Thyroid gland (tissue), 4 donors: Measurements from ENCODE around the gene BRMS1L. TPM values are rescaled to one million over a fixed set of nuclear protein-coding genes. Genes with fewer than 3 reads are reported as not detected.

Source experiments
- DNase-seq, 2 donors: peaks; one replicate each; pipeline ENCODE4 v3.0.0-alpha.2; 2019
- H3K27ac ChIP-seq, 3 donors: fragments of 200-600 bp; sonication (generic); 1 replicate in 2 of 3; 2 replicates in 1 of 3; pipeline ENCODE4 v1.5.1; 2016 to 2019; ENCODE audit warnings: mild to moderate bottlenecking in 1 of 3, moderate library complexity in 1 of 3
- H3K27me3 ChIP-seq: fragments of 200-600 bp; sonication (generic); one replicate; pipeline ENCODE4 v1.5.1; 2019
- H3K36me3 ChIP-seq, 2 donors: fragments of 200-600 bp; sonication (generic); one replicate each; pipeline ENCODE4 v1.5.1; 2016 to 2019
- H3K4me1 ChIP-seq, 2 donors: fragments of 200-600 bp; sonication (generic); one replicate each; pipeline ENCODE4 v1.5.1; 2017 to 2019
- H3K4me3 ChIP-seq, 3 donors: fragments of 200-600 bp; sonication (generic); replicated peaks in 1 of 3; 1 replicate in 2 of 3; 2 replicates in 1 of 3; pipeline ENCODE4 v1.5.1; 2016; ENCODE audit warnings: mild to moderate bottlenecking in 1 of 3
- H3K9me3 ChIP-seq: fragments of 200-600 bp; sonication (generic); one replicate; pipeline ENCODE4 v1.5.1; 2017
- POLR2A ChIP-seq, 2 donors: fragments of 450-650 bp; IDR thresholded peaks; one replicate each; pipeline ENCODE4 v1.6.1; 2017; ENCODE audit warnings: antibody characterized with exemption in 2 of 2, mild to moderate bottlenecking in 2 of 2, moderate library complexity in 1 of 2
- WGBS, 2 donors: methylation state at CpG; one replicate each; pipeline ENCODE4 v1.1.5; 2017; 5-methylcytosine and 5-hydroxymethylcytosine counted together
- intact Hi-C: fragments of 100-400 bp; cut with DNase I; formaldehyde crosslinking; loops from one replicate; pipeline ENCODE4 v1.15.1; 2023
- total RNA-seq, 4 donors: library from RNA; depleted of rRNA; stranded (reverse); fragments of >200 nt; gene quantifications; one replicate each; pipeline ENCODE4 v1.2.3, GENCODE V29; 2016
- TF ChIP-seq, protein P1 (sequence below), 6 experiments: fragments of 200-600 bp in 3 of 6; fragments of 450-650 bp in 3 of 6; sonication (generic) in 3 of 6; IDR thresholded peaks; one replicate each; pipeline ENCODE4 v1.5.1; 2016 to 2019; ENCODE audit warnings: antibody characterized with exemption in 6 of 6, mild to moderate bottlenecking in 2 of 6, inconsistent platforms in 1 of 6, moderate library complexity in 1 of 6

The BRMS1L gene
- total RNA-seq, 4 donors from 2014 or later = 6.0 to 10.6 (median 8.3) TPM

DNA sequence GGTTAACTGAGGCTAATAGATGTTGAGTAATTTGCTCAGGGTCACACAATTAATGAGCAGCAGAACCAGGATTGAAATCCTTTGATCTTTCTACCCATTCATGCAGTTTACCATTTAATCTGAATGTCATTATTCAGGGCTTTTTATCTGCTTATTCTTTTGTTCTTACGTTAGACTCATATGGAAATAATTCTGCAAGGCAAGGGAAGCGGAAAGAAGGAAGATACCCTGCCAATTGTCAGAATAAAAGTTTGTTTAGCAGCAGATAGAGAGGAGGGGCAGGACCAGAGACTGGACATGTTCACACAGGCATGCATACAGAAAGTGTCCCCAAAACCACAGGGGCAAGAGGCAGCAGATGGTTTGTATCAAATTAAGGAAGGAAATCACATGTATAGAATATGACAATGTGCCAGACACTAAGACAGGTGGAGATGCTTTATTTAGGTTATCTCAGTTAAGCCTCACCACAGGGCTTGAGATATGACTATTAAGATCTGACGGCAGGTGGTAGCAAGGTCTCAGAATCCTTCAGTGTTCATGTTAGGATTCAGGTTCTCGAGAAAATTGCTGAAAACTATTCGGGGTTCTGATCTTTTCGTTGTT lies 29.8 kb downstream of the BRMS1L start:
- H3K27ac ChIP-seq = no peak overlapping the region
- no peaks in the 10 kb centered on the region for H3K36me3 ChIP-seq
- intact Hi-C loops = no loop called here
- no peaks in the 10 kb centered on the region for H3K27me3 ChIP-seq
- WGBS, 2 donors = 89 to 92% methylated on average over 6 of the region's 6 CpGs
- H3K4me1 ChIP-seq = peaks cover 5 to 7% of the 10 kb centered on the region in 2 donors
- TF ChIP-seq POLR2A (IDR thresholded peaks at IDR 0.05) = no peak
- TF ChIP-seq, protein P1, sequence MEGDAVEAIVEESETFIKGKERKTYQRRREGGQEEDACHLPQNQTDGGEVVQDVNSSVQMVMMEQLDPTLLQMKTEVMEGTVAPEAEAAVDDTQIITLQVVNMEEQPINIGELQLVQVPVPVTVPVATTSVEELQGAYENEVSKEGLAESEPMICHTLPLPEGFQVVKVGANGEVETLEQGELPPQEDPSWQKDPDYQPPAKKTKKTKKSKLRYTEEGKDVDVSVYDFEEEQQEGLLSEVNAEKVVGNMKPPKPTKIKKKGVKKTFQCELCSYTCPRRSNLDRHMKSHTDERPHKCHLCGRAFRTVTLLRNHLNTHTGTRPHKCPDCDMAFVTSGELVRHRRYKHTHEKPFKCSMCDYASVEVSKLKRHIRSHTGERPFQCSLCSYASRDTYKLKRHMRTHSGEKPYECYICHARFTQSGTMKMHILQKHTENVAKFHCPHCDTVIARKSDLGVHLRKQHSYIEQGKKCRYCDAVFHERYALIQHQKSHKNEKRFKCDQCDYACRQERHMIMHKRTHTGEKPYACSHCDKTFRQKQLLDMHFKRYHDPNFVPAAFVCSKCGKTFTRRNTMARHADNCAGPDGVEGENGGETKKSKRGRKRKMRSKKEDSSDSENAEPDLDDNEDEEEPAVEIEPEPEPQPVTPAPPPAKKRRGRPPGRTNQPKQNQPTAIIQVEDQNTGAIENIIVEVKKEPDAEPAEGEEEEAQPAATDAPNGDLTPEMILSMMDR (IDR thresholded peaks at IDR 0.05) = no peak
- H3K4me3 ChIP-seq = no peak overlapping the region
- no peaks in the 10 kb centered on the region for H3K9me3 ChIP-seq
- no peak for DNase-seq

DNA sequence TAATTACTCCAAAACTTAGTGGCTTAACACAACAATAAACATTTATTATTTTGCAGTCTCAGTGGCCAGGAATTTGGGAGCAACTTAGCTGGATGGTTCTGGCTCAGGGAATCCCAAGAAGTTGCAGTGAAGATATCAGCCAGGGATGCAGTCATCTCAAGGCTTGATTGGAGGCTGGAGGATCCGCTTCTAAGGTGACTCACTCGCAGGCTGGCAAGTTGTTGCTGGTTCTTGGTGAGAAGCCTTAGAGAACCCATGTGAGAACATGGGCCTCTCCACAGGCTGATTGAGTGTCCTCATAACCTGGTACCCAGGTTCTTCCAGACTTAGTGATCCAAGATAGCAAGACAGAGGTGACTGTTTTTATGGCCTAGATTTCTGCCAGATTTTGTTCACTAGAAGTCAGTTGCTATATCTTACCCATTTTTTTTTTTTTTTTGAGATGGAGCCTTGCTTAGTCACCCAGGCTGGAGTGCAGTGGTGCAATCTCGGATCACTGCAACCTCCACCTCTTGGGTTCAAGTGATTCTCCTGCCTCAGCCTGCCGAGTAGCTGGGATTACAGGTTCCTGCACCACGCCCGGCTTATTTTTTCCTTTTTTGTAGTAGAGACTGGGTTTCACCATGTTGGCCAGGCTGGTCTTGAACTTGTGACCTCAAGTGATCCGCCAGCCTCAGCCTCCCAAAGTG lies 32.5 kb downstream of the BRMS1L start:
- peaks cover 8% of the 10 kb centered on the region in 2 donors for H3K36me3 ChIP-seq
- H3K9me3 ChIP-seq = no peaks in the 10 kb centered on the region
- DNase-seq = no peak
- no peak overlapping the region for H3K27ac ChIP-seq
- no peak overlapping the region for H3K4me3 ChIP-seq
- H3K4me1 ChIP-seq = peaks cover 5 to 7% of the 10 kb centered on the region in 2 donors
- TF ChIP-seq POLR2A (IDR thresholded peaks at IDR 0.05) = no peak
- TF ChIP-seq, protein P1 (IDR thresholded peaks at IDR 0.05) = no peak
- intact Hi-C loops = no loop called here
- no peaks in the 10 kb centered on the region for H3K27me3 ChIP-seq
- WGBS, 2 donors = 95 to 97% methylated on average over 7 of the region's 7 CpGs

DNA sequence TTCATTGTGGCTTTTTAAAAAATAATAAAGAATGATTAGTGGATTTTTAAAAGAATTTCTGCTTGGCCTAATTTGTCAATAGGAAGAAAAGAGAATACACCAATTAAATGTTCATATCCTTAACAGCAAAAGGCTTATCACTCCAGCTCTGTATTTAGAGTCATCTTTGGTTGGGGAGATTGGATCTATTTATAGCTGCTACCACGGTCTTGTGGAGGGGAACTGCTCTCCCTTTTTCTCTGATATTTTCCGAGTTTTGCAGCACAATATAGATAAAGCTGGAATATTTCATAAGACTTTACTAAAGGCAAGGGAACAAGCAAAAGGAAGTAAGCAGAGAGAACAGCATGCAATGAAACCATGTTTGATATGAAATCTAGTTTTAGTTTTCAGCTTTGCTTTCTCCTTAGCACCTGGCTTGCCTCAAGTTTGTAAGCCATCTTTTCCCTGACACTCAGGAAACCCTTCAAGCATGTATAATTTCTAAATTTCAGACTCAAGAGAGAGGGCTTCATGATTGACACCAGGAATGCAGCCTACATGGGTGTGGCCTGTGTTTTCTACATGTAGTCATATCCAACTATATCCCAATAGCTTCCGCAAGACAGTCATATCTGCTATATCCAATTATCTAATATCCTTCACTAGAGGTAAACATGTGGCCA lies 35.2 kb downstream of the BRMS1L start:
- Histone ChIP-seq H3K9me3 (no peaks in the 10 kb centered on the region), H3K27ac (no peak overlapping the region), H3K36me3 (peaks cover 13 to 15% of the 10 kb centered on the region in 2 donors), H3K27me3 (no peaks in the 10 kb centered on the region), H3K4me3 (no peak overlapping the region), H3K4me1 (no peaks in the 10 kb centered on the region)
- TF ChIP-seq, protein P1 (IDR thresholded peaks at IDR 0.05) = no peak
- TF ChIP-seq POLR2A (IDR thresholded peaks at IDR 0.05) = no peak
- intact Hi-C loops = no loop called here
- DNase-seq = no peak
- 64 to 68% methylated on average over 3 of the region's 3 CpGs for WGBS, 2 donors

DNA sequence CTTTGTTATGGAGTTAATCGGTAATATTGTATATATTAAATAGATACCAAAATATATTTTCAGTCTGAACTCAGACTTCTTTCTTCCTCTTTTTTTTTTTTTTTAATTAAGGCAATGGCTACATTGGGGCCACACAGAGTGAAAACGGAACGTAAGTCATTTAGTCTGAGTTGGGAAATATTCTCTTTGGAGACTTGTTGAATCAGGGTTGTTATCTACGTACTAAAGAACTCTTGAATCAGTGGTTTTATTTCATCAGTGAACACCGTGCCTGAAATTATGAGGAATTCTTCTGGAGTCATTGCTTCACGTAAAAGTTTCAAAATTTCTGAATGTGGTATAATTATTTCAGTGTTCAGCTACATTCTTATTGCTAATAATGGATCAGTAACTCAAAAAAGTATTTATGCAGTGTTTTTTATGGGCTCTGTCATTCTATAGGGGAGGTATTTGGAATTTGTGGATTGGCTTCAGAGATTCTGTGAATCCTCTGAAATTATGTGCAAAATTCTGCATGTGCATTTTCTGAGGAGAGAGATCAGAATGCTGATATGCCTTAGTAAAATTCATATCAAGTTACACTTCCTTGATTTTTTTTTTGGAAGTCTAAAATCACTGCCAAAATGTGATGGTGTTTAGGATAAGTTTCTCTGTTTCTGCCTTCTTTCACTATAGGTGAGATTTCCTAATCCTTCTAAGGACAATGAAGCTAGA lies 39.6 kb downstream of the BRMS1L start:
- Histone ChIP-seq H3K36me3 (peaks cover 13 to 15% of the 10 kb centered on the region in 2 donors), H3K27me3 (no peaks in the 10 kb centered on the region)
- 96% methylated on average over 6 of the region's 6 CpGs for WGBS, 2 donors

More for the DNA sequence above, 39.6 kb downstream of the BRMS1L start:
- intact Hi-C loops = no loop called here
- Histone ChIP-seq H3K27ac (no peak overlapping the region), H3K4me1 (no peaks in the 10 kb centered on the region), H3K4me3 (no peak overlapping the region), H3K9me3 (no peaks in the 10 kb centered on the region)
- DNase-seq = no peak
- TF ChIP-seq, protein P1 (IDR thresholded peaks at IDR 0.05) = no peak
